Esophagus muscularis mucosa (tissue), 4 donors: Measurements from ENCODE around the gene SMO.

Source experiments
- CTCF ChIP-seq, 3 experiments: fragments of 200-600 bp in 2 of 3; fragments of 450-650 bp in 1 of 3; sonication (generic) in 2 of 3; IDR thresholded peaks; one replicate each; pipeline ENCODE4 v1.5.1; 2017 to 2019; ENCODE audit warnings: antibody characterized with exemption in 3 of 3, mild to moderate bottlenecking in 2 of 3, moderate library complexity in 1 of 3
- EP300 ChIP-seq: sonication (generic); formaldehyde crosslinking; IDR thresholded peaks from one replicate; pipeline ENCODE4 v1.6.1; 2017; ENCODE audit warnings: antibody characterized with exemption
- POLR2A ChIP-seq: fragments of 450-650 bp; IDR thresholded peaks from one replicate; pipeline ENCODE4 v1.6.1; 2017; ENCODE audit warnings: antibody characterized with exemption, moderate library complexity, mild to moderate bottlenecking, low read depth

- TF ChIP-seq CTCF (IDR thresholded peaks at IDR 0.05) (no peak), EP300 (no peak), POLR2A (no peak)
Observed at GRCh38 chr7:129169171-129169671, 19.2 kb upstream of the SMO start.
